Stimulated activated CD8-positive, alpha-beta memory T cell treated with anti-CD3 and anti-CD28 coated beads, Interleukin-4, amount 100 ng/mL, for 1 hour (primary cell): ENCODE data around the gene TMEM141.

Source experiments
- DNase-seq, 2 donors: peaks; one replicate each; pipeline ENCODE4 v3.0.0-alpha.2; 2020; ENCODE audit warnings: low read depth in 2 of 2, low spot score in 1 of 2

The TMEM141 gene

DNA sequence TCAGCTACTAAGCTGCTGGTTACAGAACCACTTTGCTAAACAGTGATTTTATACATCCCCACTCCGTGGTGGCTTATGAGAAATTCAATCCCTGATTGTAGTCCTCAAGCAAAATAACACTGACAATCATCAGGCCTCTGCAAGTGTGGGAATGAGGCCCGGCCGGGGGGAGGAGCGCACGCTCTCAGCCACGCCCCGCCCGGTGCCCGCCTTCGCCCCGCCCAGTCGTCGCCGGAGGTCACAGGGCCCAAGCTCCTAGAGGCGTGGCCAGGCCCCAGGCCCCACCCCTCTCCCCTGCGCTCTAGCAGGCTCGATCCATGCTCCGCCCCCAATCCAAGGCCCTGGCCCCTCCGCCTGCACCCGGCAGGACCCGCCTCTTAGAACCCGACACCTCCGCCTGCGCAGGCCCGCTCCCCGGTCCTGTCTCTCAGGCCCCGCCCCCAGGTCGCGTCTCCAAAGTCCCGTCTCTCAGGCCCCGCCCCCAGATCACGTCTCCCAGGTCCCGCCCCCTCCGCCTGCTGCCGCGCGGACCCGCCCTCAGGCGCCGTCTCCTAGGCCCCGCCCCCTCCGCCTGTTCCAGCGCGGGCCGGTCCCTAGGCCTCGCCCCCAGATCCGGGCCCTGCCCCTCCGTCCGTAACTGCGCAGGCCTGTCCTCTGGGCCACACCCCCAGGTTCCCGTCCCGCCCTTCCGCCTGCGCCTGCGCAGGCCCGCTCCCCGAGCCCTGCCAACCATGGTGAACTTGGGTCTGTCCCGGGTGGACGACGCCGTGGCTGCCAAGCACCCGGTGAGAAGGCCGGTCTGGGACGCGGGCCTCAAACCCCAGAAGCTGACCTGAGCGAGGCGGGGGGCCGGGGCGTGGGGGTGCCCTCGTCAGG, at the start of gene TMEM141:
Gene TMEM141 (plus strand): TSS at position 705 of the 876 bp plus-strand sequence. CDS start 27 bp downstream, at position 732.
- peak; percentile 99 for DNase-seq

DNA sequence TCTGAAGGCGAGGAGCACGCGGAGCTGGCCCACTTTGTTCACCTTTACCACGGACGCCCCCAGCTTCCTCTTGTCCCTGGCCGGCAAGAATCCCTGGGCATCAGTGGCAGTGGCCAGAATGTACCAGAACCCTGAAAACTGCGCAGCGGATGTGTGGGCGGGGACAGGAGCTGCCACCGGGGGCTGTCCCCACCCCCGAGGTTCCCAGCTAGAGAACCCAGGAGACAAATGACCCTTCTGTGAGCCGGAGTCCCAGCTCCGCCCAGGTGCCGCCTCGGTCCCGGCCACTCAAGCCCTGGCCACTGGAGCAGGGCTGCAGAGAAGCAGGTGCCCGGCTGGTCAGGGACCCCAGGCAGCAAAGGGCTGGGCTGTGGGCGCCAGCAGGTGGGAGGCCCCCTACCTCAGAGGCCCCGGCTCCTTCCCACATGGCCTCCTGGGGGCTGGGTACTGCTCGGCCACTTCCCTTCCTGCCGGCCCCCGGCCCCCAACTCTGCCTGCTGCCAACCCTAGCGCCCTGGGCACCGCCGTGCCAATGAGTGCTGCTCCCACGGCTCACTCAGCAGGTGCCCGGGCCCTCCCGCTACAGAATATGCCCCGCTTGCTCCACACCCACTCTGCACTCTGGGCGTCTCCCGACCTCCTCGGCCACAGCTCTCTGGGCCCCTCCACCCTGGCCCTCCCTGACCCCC, 49.1 kb upstream of the TMEM141 start:
- no peak for DNase-seq

DNA sequence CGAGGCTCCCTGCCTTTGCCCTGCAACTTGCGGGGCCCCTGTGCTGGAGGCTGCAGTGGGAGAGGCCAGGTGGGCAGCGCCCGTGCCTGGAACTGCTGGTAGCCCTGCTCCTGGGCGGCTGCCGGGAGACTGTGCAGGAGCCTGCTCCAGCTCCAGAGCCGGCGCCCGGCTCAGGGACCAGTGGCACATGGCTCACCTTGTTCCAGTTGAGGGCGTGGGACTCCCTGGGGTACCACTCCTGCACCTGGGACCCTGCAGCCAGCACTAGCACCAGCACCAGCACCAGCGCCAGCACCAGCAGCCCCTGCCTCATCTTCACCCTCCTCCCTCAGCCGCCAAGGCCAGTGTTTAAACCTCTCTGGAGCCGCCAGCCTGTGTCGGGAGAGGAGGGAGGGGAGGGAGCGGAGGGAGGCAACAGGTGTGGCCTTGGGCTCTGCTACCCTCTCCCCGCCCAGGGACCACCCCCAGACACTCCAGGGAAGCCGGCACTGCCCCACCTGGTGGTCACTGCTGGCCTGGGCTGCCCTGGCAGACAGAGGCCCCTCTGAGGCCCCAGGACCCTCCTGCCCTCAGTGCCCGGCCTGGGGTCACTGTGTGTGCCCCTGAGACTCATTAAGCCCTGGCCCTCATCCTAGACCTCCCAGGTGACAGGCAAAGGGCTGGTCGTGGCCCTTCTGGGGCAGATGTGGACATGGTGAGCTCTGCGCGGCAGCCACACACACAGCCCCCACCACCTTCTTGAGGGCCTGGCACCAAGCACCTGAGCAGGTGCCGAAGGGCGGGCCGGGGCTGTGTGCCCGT, 48.4 kb upstream of the TMEM141 start, which contains the start of gene LCN10:
Gene LCN10 (minus strand): TSS at position 350 of the 801 bp plus-strand sequence. CDS start 37 bp downstream, at position 313.
- no peak for DNase-seq

DNA sequence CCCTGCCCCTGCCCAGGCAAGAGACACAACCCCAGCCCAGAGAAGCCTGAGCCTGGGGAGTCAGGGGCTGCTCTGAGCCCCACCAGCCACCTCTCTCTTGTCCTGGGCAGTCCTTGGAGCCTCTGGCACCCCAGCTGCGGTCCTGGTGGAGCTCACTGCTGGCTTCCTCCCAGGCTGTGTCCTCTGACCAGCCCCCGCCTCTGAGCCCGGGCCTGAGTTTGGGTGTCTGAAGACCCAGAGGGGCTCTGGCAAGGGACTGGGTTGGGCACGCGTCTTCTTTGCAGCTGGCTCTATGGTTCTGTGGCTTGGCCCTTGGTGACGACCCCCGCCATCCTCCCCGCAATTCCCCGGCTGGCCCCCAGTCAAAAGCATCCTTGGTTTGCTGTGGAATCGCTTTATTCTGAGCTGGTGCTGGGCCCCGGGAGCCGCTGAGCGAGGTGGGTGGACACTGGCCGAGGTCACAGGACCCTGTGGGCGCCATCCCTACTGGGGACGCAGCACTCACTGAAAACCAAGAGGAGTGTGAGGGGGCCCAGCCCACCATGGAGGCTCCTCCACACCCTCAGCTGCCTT, 47.4 kb upstream of the TMEM141 start:
- DNase-seq: no peak

DNA sequence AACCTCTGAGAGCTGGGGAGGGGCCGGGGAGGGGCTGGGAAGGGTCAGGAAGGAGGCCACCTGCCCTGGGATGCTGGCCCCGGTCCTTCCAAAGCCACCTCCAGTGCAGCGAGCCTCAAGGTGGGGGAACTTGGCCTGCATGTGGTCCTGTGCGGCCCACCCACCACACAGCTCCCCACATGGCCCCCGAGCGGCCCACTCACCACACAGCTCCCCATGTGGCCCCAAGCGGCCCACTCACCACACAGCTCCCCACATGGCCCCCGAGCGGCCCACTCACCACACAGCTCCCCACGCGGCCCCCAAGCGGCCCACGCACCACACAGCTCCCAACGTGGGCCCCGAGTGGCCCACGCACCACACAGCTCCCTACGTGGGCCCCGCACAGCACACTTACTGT, 46.4 kb upstream of the TMEM141 start:
- no peak for DNase-seq

DNA sequence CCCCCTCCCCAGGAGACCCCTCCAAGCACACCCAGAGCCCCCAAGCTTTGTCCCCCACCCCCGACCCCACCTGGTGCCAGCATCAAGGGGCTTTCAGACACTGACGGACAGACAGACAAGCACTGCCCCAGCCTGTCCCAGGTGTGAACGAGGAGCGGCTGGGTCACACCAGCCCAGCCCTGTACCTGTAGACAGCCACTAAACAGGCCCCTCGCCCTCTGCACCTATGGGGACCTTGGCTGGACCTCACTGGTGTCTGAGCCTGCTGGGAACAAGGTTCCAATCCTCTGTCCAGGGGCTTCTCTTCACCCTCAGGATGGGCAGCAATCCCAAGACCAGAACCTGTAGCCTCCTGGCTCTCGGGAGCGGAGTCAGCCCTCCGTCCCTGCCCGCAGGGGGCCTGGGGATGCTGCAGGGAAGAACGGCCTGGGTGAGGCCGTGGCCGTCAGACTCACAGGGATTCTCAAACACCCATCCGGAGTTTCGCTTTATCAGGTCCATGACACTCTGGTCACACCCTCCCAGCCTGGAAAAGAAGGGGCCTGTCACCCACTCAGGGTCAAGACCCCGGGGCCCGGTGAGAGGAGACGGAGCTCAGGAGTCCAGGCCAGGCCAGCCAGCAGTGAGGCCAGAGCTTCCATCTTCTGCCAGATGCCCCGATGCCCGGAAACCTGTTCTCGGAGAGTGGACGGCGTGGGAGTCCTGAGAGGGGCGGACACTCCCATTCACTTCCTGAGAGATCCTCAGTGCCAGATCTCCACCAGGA, 45.6 kb upstream of the TMEM141 start:
- DNase-seq: no peak

DNA sequence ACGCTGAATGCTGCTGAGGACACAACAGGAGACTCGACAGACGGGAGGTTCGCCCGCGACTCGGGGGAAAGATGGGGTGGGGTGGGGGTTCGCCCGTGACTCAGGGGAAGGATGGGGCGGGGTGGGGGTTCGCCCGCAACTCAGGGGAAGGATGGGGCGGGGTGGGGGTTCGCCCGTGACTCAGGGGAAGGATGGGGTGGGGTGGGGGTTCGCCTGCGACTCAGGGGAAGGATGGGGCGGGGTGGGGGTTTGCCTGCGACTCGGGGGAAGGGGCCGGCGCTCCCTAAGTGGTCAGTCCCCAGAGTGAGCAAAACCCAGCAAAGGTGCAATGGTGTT, 45.0 kb upstream of the TMEM141 start:
- DNase-seq: no peak

DNA sequence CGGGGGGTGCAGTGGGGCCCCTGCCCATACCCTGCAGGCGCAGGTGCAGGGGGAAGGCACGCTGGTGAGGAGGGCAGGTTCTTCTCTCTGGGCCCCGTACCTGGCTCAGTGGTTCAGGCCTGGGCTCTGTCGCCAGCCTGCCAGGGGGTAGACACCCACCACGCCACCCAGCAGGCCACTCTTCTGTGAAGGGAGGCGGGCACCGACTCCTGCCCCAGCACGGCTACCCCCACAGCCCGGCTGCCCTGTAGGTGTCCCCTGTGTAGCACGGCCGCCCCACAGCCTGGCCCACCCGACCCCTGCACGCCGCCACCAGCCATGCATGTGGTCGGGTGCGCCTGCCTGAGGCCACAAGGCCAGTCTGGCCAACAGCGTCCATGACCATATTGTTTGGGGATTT, 44.5 kb upstream of the TMEM141 start:
- no peak for DNase-seq

DNA sequence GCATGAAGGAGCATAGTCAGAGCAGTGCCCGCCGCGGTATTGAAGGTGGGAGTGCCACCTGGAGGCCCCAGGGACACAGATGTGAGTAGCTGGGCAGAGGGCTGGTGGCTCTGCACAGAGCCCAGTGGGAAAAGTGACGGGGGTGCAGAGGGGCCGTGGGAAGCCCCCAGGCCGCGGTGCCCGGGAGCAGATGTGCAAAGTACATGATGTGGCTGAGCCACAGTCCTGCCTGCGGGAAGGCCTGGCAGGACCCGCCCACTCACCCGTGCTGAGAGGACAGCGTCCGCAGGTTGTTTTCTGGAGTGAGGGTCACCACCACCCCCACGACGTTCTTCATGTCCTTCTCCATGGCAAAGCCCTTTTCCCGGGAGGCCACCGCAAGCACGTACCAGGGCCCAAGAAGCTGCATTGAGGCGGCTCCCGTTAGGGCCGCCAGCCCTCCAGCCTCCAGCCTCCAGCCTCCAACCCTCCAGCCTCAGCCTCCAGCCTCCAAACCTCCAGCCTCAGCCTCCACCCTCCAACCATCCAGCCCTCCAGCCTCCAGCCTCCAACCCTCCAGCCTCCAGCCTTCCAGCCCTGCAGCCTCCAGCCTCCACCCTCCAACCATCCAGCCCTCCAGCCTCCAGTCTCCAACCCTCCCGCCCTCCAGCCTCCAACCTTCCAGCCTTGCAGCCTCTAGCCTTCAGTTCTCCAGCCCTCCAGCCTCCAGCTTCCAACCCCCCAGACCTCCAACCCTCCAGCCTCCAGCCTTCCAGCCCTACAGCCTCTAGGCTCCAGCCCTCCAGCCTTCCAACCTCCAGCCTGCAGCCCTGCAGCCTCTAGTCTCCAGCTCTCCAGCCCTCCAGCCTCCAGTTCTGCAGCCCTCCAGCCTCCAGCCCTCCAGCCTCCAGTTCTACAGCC, 43.7 kb upstream of the TMEM141 start:
- DNase-seq: no peak

DNA sequence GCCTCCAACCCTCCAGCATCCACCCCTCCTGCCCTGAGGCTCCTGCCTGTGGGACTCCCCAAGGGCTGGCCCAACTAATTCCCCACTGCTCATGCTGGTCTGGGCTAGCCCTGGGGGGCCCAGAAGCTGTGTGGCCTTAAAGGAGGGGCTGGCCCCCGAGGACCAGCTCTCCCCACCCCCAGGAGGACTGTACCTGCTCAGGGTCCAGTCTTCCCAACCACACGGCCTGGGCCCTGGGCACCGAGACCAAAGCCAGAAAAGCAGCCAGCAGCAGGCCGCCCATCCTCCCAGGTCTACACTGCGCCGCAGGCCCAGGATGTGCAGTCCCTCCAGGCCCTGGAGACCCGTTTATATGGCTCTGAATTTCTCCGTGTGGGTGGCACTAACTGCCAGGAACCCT, 42.9 kb upstream of the TMEM141 start, which contains the start of gene LCN6:
Gene LCN6 (minus strand): TSS at position 325 of the 400 bp plus-strand sequence. CDS start 42 bp downstream, at position 283.
- DNase-seq: no peak

DNA sequence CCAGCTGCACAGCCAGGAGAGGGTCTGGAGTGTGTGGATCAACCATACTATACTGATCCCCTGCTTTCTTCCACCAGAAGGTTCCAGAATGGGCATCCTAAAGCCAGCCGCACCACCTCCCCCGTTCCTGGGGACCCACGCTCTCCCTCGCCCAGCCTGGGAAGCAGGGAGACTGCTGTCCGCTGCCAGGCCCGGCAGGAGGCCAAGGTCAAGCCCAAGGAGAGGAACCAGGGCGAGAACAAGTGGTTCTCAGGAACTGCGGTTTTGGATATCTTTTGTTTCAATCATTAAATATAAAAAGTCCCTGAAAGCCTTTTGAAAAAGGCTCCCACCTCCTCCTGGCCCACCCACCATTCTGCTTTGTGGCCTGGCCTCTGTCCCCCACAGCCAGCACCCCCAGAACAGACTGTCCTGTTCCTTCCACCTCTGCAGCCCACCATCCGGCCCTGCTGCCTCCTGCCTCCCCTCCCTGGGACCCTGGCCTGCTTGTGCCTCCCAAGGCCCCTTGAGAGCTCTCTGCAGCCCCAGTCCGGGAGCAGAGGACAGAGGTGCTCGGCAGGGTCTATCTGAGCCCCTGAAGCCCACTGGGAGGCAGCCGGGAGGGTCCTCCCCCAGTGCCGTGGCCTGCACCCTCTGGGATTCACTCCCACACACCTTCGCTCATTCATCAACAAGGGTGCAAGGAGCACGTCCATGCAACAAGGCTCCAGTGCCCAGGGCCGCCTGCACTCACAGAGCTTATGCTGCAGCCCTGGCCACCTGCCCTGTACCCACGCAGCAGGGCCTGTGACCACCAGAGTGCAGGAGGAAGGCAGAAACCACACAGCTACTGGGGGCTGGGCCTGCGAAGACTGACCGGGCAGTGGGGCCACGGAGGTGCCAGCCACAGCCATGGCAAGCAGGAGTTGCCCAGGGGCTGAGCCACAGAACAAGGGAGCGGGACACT, 42.2 kb upstream of the TMEM141 start:
- no peak for DNase-seq

DNA sequence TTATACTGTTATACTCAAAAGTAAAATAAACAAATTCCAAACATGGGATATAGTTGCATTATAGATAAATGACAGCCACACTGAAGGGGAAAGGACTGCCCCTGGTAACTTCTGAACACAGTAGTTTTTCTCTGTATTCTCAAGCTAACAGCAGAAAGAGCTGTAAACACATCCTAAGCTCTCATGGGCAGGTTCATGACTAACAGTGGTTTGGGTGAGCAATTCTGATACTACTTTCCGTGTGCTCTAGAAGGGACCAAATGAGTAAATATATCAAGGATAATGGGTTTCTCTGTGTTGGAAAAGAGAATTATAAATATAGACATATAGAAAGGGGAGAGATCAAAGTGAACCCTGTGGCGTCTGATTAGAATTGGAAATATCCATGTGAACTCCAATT, 40.6 kb upstream of the TMEM141 start:
- DNase-seq: no peak

DNA sequence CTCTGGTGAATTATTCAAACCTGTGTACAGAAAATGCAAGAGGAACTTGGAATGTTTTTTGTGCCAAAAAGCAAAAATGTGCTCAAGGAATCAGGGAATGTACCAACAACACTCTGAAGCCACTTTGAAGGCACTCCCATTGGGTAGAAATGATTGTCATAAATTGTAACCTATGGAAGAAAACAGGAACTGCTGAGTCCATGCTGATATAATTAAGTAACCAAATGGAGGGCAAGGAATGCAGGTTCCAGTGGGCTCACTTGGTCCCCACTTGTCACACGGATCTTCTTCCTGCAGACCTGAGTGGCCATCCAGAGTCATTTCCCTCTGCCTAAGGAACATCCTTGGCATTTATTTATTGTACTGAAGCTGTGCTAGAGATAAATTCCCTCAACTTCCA, 39.9 kb upstream of the TMEM141 start:
- DNase-seq: no peak

DNA sequence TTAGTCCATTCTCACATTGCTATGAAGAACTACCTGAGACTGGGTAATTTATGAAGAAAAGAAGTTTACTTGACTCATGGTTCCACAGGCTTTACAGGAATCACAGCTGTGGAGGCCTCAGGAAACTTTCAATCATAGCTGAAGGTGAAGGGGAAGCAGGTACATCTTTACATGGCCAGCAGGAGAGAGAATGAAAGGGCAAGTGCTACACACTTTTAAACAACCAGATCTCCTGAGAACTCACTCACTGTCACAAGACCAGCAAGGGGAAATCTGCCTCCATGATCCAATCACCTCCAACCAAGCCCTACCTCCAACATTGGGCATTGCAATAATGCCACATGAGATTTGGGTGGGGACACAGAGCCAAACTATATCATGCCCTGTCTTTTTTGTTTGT, 39.3 kb upstream of the TMEM141 start:
- no peak for DNase-seq

DNA sequence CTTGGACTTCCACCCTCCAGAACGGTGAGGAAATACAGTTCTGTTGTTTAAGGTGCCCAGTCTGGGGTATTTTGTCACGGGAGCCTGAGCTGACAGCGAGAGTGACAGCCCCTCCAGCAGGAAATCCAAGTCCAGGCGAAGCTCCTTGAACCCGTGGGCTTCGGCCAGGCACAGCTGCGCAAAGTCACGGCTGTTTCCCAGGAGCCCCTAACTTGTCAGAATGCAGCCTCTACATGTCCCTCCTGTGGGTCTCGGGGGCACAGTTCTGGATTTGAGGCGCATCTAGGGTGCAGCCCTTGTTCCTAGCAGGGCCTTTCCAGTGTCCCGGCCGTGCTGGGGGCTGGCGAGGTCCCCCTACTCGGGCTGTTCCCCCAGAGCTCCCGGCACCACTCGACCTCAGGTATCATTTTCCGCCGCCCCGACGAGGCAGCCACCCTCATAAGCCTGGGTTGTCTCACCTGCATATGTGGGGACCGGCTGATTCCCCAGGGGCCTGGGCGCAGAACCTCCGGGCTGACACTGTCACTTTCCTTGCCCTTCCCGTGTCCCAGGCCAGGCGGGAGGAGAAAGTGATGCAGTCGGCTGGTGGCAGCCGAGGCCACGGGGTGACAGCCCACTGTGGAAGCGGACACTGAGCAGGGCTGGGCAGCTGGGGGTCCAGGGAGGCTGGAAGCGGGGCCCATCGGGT, 37.6 kb upstream of the TMEM141 start:
- DNase-seq: no peak

DNA sequence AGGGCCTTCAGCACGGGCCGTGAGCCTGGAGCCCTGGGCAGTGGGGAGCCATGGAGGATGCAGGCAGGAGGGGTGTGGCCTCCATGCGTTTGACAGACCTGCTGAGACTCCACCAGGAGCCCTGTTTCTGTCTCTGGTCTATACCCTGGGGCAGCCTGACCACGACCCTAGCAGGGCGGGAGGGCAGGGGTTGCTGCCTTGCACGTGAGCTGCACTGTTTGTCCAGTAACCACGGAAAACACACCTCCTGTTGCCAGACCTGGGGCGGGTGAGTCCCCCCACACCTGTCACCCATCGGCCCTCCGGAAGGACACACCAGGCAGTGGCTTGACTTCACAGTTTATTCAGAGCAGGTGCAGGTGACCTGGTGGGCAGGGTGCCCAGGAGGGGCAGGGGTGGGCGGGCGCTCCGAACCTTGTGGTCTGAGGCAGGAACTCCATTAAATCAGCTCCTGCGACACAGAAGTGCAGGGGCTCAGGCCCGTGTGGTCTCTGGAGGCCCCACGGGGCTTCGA, 37.0 kb upstream of the TMEM141 start:
- DNase-seq: no peak

DNA sequence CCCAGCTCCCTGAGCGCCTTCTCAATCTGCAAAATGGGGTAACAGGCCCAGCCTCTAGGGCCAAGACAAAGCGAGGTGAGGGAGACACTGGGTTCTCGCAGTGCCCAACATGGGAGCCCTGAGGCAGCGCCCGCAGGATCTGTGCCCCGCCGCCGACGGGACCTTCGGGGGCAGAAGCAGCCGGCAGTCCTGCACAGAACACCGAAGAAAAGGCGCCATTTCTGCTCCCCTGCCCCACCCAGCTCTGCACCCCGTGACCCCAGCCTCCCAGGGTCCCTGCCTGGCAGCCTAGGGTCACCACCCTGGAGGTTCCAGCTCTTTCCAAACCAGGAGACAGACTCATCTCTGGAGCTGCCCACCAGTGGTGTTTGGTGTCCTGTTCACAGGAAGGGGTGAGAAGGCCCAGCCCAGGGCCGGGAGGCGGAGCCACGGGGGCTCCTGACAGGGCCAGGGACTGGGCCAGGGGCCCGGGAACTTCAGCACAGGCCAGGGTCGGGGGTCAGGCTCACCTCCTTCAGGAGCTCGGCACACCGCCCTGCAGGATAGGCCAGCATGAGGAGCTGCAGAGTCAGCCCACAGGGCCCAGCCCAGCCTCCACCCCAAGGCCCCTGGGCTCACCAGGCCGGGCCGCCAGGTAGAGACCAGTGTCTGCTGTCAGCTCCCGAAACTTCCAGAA, 36.4 kb upstream of the TMEM141 start:
- DNase-seq: no peak
